Measurements from ENCODE around the gene MRTFA.
"Not testable (repeated sequence)": the region's sequence is repeated elsewhere in the genome, so short reads cannot be mapped to it uniquely, and the experiment has no call there.

Gene MRTFA

DNA sequence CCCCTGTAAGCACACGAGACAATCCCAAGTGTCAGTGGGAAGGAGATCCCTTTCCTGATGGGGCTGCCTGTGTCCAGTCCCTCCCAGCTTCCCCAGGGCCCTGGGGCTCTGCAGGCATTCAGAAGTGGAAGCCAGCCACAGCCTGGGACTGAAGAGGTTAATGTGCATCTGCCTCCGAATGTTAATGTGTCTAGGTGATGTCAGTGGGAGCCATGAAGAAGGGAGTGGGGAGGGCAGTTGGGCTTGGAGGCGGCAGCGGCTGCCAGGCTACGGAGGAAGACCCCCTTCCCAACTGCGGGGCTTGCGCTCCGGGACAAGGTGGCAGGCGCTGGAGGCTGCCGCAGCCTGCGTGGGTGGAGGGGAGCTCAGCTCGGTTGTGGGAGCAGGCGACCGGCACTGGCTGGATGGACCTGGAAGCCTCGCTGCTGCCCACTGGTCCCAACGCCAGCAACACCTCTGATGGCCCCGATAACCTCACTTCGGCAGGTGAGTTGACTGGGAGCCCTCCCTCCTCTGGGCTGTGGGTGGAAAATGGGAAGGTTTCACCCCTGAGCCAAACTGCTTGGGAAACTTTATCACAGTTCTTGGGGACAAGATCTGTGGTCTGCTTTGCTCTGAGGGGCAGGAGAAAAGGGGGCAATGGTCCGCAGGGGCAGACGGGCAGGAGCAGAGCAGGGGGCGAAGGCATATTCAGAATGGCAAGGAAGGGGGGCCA is 42.9 kb upstream of the MRTFA start, which contains the start of gene MCHR1:
TSS of gene MCHR1 (plus strand) at position 236 of the 715 bp plus-strand sequence. CDS start at position 405, 169 bp downstream.
- TF ChIP-seq, protein P1, sequence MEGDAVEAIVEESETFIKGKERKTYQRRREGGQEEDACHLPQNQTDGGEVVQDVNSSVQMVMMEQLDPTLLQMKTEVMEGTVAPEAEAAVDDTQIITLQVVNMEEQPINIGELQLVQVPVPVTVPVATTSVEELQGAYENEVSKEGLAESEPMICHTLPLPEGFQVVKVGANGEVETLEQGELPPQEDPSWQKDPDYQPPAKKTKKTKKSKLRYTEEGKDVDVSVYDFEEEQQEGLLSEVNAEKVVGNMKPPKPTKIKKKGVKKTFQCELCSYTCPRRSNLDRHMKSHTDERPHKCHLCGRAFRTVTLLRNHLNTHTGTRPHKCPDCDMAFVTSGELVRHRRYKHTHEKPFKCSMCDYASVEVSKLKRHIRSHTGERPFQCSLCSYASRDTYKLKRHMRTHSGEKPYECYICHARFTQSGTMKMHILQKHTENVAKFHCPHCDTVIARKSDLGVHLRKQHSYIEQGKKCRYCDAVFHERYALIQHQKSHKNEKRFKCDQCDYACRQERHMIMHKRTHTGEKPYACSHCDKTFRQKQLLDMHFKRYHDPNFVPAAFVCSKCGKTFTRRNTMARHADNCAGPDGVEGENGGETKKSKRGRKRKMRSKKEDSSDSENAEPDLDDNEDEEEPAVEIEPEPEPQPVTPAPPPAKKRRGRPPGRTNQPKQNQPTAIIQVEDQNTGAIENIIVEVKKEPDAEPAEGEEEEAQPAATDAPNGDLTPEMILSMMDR (IDR thresholded peaks at IDR 0.05; ENCODE audit: control extremely low read depth, extremely low read depth, low read depth, missing control alignments) = no peak

DNA sequence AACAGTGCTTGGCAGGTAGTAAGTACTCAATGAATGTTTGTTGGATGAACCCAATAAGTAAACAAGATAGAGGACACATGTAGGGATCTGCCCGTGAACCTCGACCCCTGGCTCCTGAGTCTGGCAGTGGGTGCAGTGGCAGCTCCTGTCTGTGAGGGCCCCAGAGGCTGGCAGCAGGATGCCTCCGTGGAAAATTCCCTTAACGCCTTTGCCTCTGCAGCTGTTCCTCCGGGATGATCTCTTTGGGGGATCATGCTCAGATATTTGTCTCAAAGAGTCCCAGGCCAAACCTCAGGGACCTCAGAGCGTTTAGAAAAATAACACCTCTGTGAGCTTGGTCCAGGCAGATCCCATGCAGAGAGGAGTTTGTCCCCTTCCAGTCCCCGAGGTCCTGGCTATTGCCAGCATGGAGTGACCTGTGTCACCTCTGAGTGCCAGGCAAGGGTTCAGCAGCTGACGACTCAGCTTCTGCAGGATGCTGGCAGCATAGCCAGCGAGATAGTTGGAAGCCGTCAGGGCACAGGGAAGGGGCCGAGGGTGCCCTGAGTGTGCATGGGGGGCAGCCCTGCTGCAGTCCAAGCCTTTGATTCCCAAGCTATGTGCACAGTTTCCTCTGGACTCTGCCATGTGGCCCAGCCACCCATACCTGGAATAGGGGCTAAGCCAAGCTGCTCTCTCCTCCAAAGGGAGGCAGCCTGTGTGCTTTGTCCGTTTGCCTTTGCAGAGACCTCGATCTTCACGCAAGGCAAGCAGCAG is 42.2 kb upstream of the MRTFA start:
- POLR2A ChIA-PET = no interaction called here

More for the DNA sequence above, 42.9 kb upstream of the MRTFA start, which contains the start of gene MCHR1:
- POLR2A ChIA-PET = no interaction called here
- no peak for DNase-seq (ENCODE audit: extremely low spot score)
- CTCF ChIA-PET = interaction anchor here (0.9 to 1.6 kb wide), 3 partner anchors 81 to 220 kb away, joined by 3 read pairs; no protein-coding TSS in a partner anchor

DNA sequence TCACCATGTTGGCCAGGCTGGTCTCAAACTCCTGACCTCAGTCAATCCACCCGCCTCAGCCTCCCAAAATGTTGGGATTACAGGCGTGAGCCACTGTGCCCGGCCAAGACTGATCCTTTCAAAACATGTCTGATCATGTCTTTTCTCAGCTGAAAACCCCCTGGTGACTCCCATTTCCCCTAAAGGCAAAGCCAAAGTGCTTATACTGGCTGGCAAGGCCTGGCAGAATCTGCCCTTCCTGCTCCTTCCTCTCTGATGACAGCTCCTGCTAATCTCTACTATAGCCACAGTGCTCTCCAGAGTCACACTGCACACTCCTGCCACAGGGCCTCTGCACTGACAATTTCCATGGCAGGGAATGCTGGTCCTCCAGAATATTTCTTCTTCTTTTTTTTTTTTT is 40.1 kb upstream of the MRTFA start:
- POLR2A ChIA-PET = interaction anchor here (0.7 kb wide), 1 partner anchor 144 kb away, joined by 3 read pairs; no protein-coding TSS in a partner anchor
- CTCF ChIA-PET = interaction anchor here (1.3 kb wide), 1 partner anchor 240 kb away, joined by 3 read pairs; no protein-coding TSS in a partner anchor
- TF ChIP-seq, protein P1 (IDR thresholded peaks at IDR 0.05; ENCODE audit: control extremely low read depth, extremely low read depth, low read depth, missing control alignments) = no peak
- no peak for DNase-seq (ENCODE audit: extremely low spot score)

More for the DNA sequence above, 42.2 kb upstream of the MRTFA start:
- TF ChIP-seq, protein P1 (IDR thresholded peaks at IDR 0.05; ENCODE audit: control extremely low read depth, extremely low read depth, low read depth, missing control alignments) = no peak
- no peak for DNase-seq (ENCODE audit: extremely low spot score)
- CTCF ChIA-PET = interaction anchor here (0.9 to 1.6 kb wide), 2 partner anchors 88 to 220 kb away, joined by 3 read pairs; no protein-coding TSS in a partner anchor

DNA sequence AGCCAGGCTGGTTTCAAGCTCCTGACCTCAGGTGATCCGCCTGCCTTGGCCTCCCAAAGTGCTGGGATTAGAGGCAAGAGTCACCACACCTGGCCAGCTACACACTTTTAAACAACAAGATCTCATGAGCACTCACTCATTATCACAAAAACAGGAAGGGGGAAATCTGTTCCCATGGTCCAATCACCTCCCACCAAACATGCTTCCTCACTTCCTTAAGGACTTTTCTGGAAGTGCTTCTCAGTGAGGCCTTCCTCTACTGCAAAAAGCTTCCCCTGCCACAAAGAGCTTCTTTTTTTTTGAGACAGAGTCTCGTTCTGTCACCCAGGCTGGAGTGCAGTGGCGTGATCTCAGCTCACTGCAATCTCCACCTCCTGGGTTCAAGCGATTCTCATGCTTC is 39.6 kb upstream of the MRTFA start:
- POLR2A ChIA-PET; DNase-seq (ENCODE audit: extremely low spot score): not testable (repeated sequence)
- CTCF ChIA-PET = interaction anchor here (1.3 to 3.1 kb wide), 2 partner anchors 223 to 239 kb away, joined by 3 to 8 read pairs; no protein-coding TSS in a partner anchor

DNA sequence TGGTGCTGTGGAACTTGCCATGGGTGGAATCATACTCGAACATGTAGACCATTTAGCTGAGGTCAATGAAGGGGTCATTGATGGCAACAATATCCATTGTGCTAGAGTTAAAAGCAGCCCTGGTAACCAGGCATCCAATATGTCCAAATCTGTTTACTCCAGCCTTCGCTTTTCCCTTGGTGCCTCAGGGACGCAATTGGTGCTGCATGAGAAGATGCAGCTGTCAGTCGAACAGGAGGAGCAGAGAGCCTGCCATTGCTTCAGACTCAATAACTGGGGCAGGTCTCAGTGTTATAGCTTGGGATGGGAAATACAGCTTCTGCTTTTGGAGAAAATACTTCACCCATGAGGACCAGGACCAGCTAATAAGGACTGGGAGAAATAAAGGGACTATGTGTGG is 37.8 kb upstream of the MRTFA start:
- TF ChIP-seq, protein P1 (IDR thresholded peaks at IDR 0.05; ENCODE audit: control extremely low read depth, extremely low read depth, low read depth, missing control alignments) = no peak
- ChIA-PET CTCF (interaction anchor here (1.0 to 3.1 kb wide), 3 partner anchors 9 to 225 kb away, joined by 4 to 8 read pairs (median 5); no protein-coding TSS in a partner anchor), POLR2A (no interaction called here)
- no peak for DNase-seq (ENCODE audit: extremely low spot score)

DNA sequence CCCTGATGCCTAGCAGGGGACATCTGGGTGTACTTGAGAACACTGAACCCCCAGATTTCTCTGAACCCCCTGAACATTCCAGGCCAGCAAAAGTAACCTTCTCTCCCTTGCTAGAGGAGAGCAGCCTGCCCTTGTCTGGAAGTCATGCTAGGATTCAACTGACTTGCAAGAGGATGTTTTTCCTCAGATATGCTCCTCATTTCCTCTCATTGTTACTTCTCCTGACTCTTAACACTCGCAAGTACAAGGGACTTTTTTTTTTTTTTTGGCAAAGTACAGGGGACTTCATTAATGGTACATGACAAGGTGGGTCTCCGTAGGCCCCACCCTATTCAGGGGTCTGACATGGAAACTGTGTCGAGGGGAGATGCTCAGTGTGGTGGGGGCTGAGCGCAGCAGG is 36.5 kb upstream of the MRTFA start:
- CTCF ChIA-PET = interaction anchor here (1.0 to 1.5 kb wide), 2 partner anchors 10 to 27 kb away, joined by 4 to 5 read pairs; no protein-coding TSS in a partner anchor
- DNase-seq (ENCODE audit: extremely low spot score) = no peak
- TF ChIP-seq, protein P1 (IDR thresholded peaks at IDR 0.05; ENCODE audit: control extremely low read depth, extremely low read depth, low read depth, missing control alignments) = no peak
- POLR2A ChIA-PET = no interaction called here

All from GM10248 (cell line).